IMR-90 (cell line): ENCODE measurements around the gene IGSF10. TPM values are rescaled to one million over a fixed set of nuclear protein-coding genes. Genes with fewer than 3 reads are reported as not detected.

Source experiments
- ATAC-seq: fragments of 200-7000 bp; cut with Tn5 transposase; 2 replicates; pipeline ENCODE4 v1.9.1; 2020; ENCODE audit warnings: low read depth, mild to moderate bottlenecking, moderate library complexity
- BruUV-seq: library from RNA; stranded (reverse); fragments of 400-500 nt; replicated peaks from 2 replicates; lab custom pipeline; 2021; lab: Mats Ljungman, UMichigan
- CTCF ChIA-PET: fragments of 300-600 bp; formaldehyde crosslinking; extraction: SDS; loops from one replicate; lab custom pipeline; 2021; ENCODE audit warnings: antibody characterized with exemption; lab: Yijun Ruan, JAX
- POLR2A ChIA-PET: fragments of 300-600 bp; sonication (Branson Sonifier 250); formaldehyde crosslinking; loops from one replicate; lab custom pipeline; 2022; ENCODE audit warnings: antibody characterized with exemption; ENCODE audit not compliant: unreplicated experiment; lab: Charles Lee
- DNase-seq: peaks from one replicate; pipeline ENCODE4 v3.0.0; 2013
- H2AFZ ChIP-seq: replicated peaks from 2 replicates; pipeline ENCODE3; 2013; ENCODE audit warnings: low read length, mild to moderate bottlenecking; ENCODE audit not compliant: poor library complexity
- H2AK5ac ChIP-seq: 2 replicates; pipeline ENCODE4 v1.6.1; 2013; ENCODE audit warnings: low read depth, low read length, inconsistent platforms
- H2AK9ac ChIP-seq: replicated peaks from 2 replicates; pipeline ENCODE3; 2013; ENCODE audit warnings: mild to moderate bottlenecking, low read depth, low read length, moderate library complexity; ENCODE audit not compliant: poor library complexity
- H2BK120ac ChIP-seq: 2 replicates; pipeline ENCODE4 v1.6.1; 2013; ENCODE audit warnings: low read depth, low read length, inconsistent platforms
- H2BK15ac ChIP-seq: 3 replicates; pipeline ENCODE4 v1.6.1; 2013; ENCODE audit warnings: low read depth, low read length, inconsistent platforms
- H2BK20ac ChIP-seq: 2 replicates; pipeline ENCODE4 v1.6.1; 2013; ENCODE audit warnings: low read depth, mild to moderate bottlenecking, inconsistent platforms, low read length, moderate library complexity
- H2BK5ac ChIP-seq: 2 replicates; pipeline ENCODE4 v1.6.1; 2013; ENCODE audit warnings: mild to moderate bottlenecking, low read depth, low read length, inconsistent platforms; ENCODE audit not compliant: poor library complexity, severe bottlenecking
- H3K14ac ChIP-seq: replicated peaks from 2 replicates; pipeline ENCODE4 v1.6.1; 2013; ENCODE audit warnings: low read depth, low read length, inconsistent platforms
- H3K18ac ChIP-seq: 2 replicates; pipeline ENCODE4 v1.6.1; 2013; ENCODE audit warnings: low read depth, low read length, control low read depth
- H3K23ac ChIP-seq: 2 replicates; pipeline ENCODE4 v1.6.1; 2013; ENCODE audit warnings: low read depth, low read length, inconsistent platforms
- H3K27ac ChIP-seq: 2 replicates; pipeline ENCODE4 v1.5.1; 2013; ENCODE audit warnings: mild to moderate bottlenecking, control low read depth, low read length; ENCODE audit not compliant: insufficient read depth
- H3K27me3 ChIP-seq: 2 replicates; pipeline ENCODE4 v1.6.1; 2013; ENCODE audit warnings: low read length; ENCODE audit not compliant: control insufficient read depth, insufficient read depth
- H3K36me3 ChIP-seq: 2 replicates; pipeline ENCODE4 v1.6.1; 2013; ENCODE audit warnings: low read length, mixed read lengths; ENCODE audit not compliant: control insufficient read depth, insufficient read depth
- H3K4ac ChIP-seq: 2 replicates; pipeline ENCODE4 v1.6.1; 2013; ENCODE audit warnings: low read depth, low read length, inconsistent platforms
- H3K4me1 ChIP-seq: 2 replicates; pipeline ENCODE4 v1.6.1; 2013; ENCODE audit warnings: low read length, mixed read lengths; ENCODE audit not compliant: control insufficient read depth, insufficient read depth
- H3K4me2 ChIP-seq: 2 replicates; pipeline ENCODE4 v1.6.1; 2013; ENCODE audit warnings: low read depth, mild to moderate bottlenecking, control low read depth, low read length, moderate library complexity
- H3K4me3 ChIP-seq: 2 replicates; pipeline ENCODE4 v1.5.1; 2013; ENCODE audit warnings: low read depth, mild to moderate bottlenecking, control low read depth, low read length, moderate library complexity; ENCODE audit not compliant: insufficient read depth
- H3K56ac ChIP-seq: 2 replicates; pipeline ENCODE4 v1.6.1; 2013; ENCODE audit warnings: low read length, inconsistent platforms; ENCODE audit not compliant: insufficient read depth; ENCODE audit errors: extremely low read depth
- H3K79me1 ChIP-seq, 2 experiments: 2 replicates each; pipeline ENCODE4 v1.6.1; 2013; ENCODE audit warnings: low read length in 2 of 2, inconsistent platforms in 1 of 2, low read depth in 1 of 2
- H3K9ac ChIP-seq: 2 replicates; pipeline ENCODE4 v1.6.1; 2013; ENCODE audit warnings: low read depth, low read length, control low read depth
- H3K9me1 ChIP-seq: 2 replicates; pipeline ENCODE4 v1.6.1; 2013; ENCODE audit warnings: low read length, inconsistent platforms; ENCODE audit not compliant: insufficient read depth
- H3K9me3 ChIP-seq: 2 replicates; pipeline ENCODE4 v1.6.1; 2013; ENCODE audit warnings: low read length; ENCODE audit not compliant: control insufficient read depth, insufficient read depth
- H4K20me1 ChIP-seq: 2 replicates; pipeline ENCODE4 v1.6.1; 2013; ENCODE audit warnings: low read length, inconsistent platforms; ENCODE audit not compliant: insufficient read depth
- H4K5ac ChIP-seq: 2 replicates; pipeline ENCODE4 v1.6.1; 2013; ENCODE audit warnings: mild to moderate bottlenecking, low read depth, low read length, control low read depth
- H4K8ac ChIP-seq, 2 experiments: 2 replicates each; pipeline ENCODE4 v1.6.1; 2013; ENCODE audit warnings: low read depth in 2 of 2, low read length in 2 of 2, control low read depth in 1 of 2, inconsistent platforms in 1 of 2
- H4K91ac ChIP-seq: 2 replicates; pipeline ENCODE4 v1.6.1; 2013; ENCODE audit warnings: low read depth, low read length, inconsistent platforms; ENCODE audit not compliant: insufficient read depth
- BHLHE40 ChIP-seq: fragments of 150-350 bp; IDR thresholded peaks from 2 replicates; pipeline ENCODE4 v1.6.1; 2016; ENCODE audit warnings: mild to moderate bottlenecking, low read depth, low read length
- CEBPB ChIP-seq: IDR thresholded peaks from 2 replicates; pipeline ENCODE4 v1.6.1; 2012; ENCODE audit warnings: low read depth, low read length, improper control_type of control experiment
- CHD1 ChIP-seq: IDR thresholded peaks from 2 replicates; pipeline ENCODE4 v1.6.1; 2012; ENCODE audit warnings: low read depth, low read length, improper control_type of control experiment
- FOS ChIP-seq: fragments of 150-350 bp; IDR thresholded peaks from 2 replicates; pipeline ENCODE4 v1.6.1; 2016; ENCODE audit warnings: low read depth, low read length
- MAFK ChIP-seq: IDR thresholded peaks from 2 replicates; pipeline ENCODE4 v1.6.1; 2012; ENCODE audit warnings: low read depth, low read length, improper control_type of control experiment
- MAZ ChIP-seq: IDR thresholded peaks from 2 replicates; pipeline ENCODE4 v1.6.1; 2012; ENCODE audit warnings: low read depth, mild to moderate bottlenecking, low read length, improper control_type of control experiment, moderate library complexity, borderline replicate concordance
- MXI1 ChIP-seq: IDR thresholded peaks from 2 replicates; pipeline ENCODE4 v1.6.1; 2012; ENCODE audit warnings: low read depth, mild to moderate bottlenecking, low read length, moderate library complexity, borderline replicate concordance
- NFE2L2 ChIP-seq: fragments of 150-350 bp; IDR thresholded peaks from 2 replicates; pipeline ENCODE4 v1.6.1; 2016; ENCODE audit warnings: low read depth, mild to moderate bottlenecking, low read length
- POLR2A ChIP-seq: IDR thresholded peaks from 2 replicates; pipeline ENCODE4 v1.6.1; 2012; ENCODE audit warnings: mild to moderate bottlenecking, low read depth, low read length
- RAD21 ChIP-seq: IDR thresholded peaks from 2 replicates; pipeline ENCODE4 v1.6.1; 2012; ENCODE audit warnings: low read length, improper control_type of control experiment
- RCOR1 ChIP-seq: IDR thresholded peaks from 2 replicates; pipeline ENCODE4 v1.6.1; 2012; ENCODE audit warnings: mild to moderate bottlenecking, low read length, improper control_type of control experiment; ENCODE audit not compliant: insufficient replicate concordance
- RFX5 ChIP-seq: IDR thresholded peaks from 2 replicates; pipeline ENCODE4 v1.8.0; 2012; ENCODE audit warnings: low read depth, mild to moderate bottlenecking, low read length, moderate library complexity
- SMC3 ChIP-seq: fragments of 150-350 bp; IDR thresholded peaks from 2 replicates; pipeline ENCODE4 v1.6.1; 2016; ENCODE audit warnings: low read depth, mild to moderate bottlenecking, antibody characterized with exemption, low read length, moderate library complexity
- WGBS, 2 experiments: methylation state at CpG; one replicate each; pipeline versions ENCODE4 v1.1.5 to v1.1.7; 2013; ENCODE audit warnings: missing lambda C conversion rate in 2 of 2; ENCODE audit not compliant: insufficient read length in 1 of 2; ENCODE audit errors: extremely low coverage in 2 of 2; 5-methylcytosine and 5-hydroxymethylcytosine counted together
- dilution Hi-C: fragments of 300-500 bp; cut with HindIII; formaldehyde crosslinking; loops from one replicate; pipeline ENCODE4 v1.14.3; 2018; ENCODE audit warnings: low sequenced_read_pairs; ENCODE audit not compliant: unreplicated experiment
- in situ Hi-C: fragments of 300-500 bp; cut with MboI; formaldehyde crosslinking; loops from 3 replicates; pipeline ENCODE4 v1.14.3; 2019; ENCODE audit warnings: low sequenced_read_pairs, inconsistent platforms, mixed read lengths
- intact Hi-C: fragments of 100-400 bp; cut with micrococcal nuclease; formaldehyde crosslinking; loops from 2 replicates; pipeline ENCODE4 v1.10.0; 2022
- polyA plus RNA-seq, 3 experiments: library from polyadenylated mRNA; depleted of rRNA; stranded (reverse); fragments of >200 nt; gene quantifications; 2 replicates each; pipeline ENCODE4 v1.2.3, GENCODE V29; 2012; ENCODE audit warnings: low replicate concordance in 1 of 3
- total RNA-seq: library from RNA; depleted of rRNA; stranded (reverse); fragments of >200 nt; gene quantifications from 2 replicates; pipeline ENCODE4 v1.2.3, GENCODE V29; 2012
- TF ChIP-seq, protein P1 (sequence below): fragments of 150-350 bp; IDR thresholded peaks from 2 replicates; pipeline ENCODE4 v1.6.1; 2017; ENCODE audit warnings: mild to moderate bottlenecking, antibody characterized with exemption, low read length, low read depth
- TF ChIP-seq, protein P2 (sequence below): fragments of 150-350 bp; IDR thresholded peaks from 2 replicates; pipeline ENCODE4 v1.6.1; 2016; ENCODE audit warnings: low read depth, mild to moderate bottlenecking, low read length, moderate library complexity, borderline replicate concordance
- TF ChIP-seq, protein P3 (sequence below): conservative IDR thresholded peaks from 2 replicates; pipeline ENCODE4 v1.5.1; 2012; ENCODE audit warnings: mild to moderate bottlenecking, low read depth, low read length, improper control_type of control experiment

The IGSF10 gene
- total and polyA plus RNA-seq, 2 of the 4 experiments (the other 2 are of a cell fraction) = under 0.01 to 0.07 TPM

DNA sequence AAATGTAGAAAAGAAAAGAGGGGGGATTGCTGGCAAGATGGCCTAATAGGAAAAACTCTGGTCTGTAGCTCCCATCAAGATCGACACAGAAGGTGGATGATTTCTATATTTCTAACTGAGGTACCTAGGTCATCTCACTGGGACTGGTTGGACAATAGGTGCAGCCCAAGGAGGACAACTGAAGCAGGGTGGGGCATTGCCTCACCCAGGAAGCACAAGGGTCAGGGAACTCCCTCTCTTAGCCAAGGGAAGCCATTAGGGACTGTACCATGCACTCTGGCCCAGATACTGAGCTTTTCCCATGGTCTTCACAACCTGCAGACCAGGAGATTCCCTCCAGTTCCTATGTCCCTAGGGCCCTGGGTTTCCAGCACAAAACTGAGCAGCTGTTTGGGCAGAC, 22.6 kb upstream of the IGSF10 start:
- H4K91ac ChIP-seq = no peak overlapping the region
- no CpG with 5 or more reads among the region's 1 CpG for WGBS, 2 experiments
- H4K8ac ChIP-seq = no peak overlapping the region
- no peak overlapping the region for H3K14ac ChIP-seq
- no peak overlapping the region for H3K9ac ChIP-seq
- POLR2A ChIA-PET = no interaction called here
- in situ Hi-C loops (no loop called here), intact Hi-C loops (no loop called here), dilution Hi-C loops (no loop called here)
- H3K79me1 ChIP-seq = no peaks in the 10 kb centered on the region
- no peak overlapping the region for H3K4me3 ChIP-seq
- no peak overlapping the region for H3K4ac ChIP-seq
- CTCF ChIA-PET = no interaction called here
- no peak overlapping the region for H3K56ac ChIP-seq
- BruUV-seq = no TSS peak
- no peak overlapping the region for H3K4me2 ChIP-seq
- no peak overlapping the region for H2BK5ac ChIP-seq
- H3K23ac ChIP-seq = no peak overlapping the region
- no peak overlapping the region for H2BK120ac ChIP-seq
- H3K9me1 ChIP-seq = no peaks in the 10 kb centered on the region
- TF ChIP-seq CHD1 (no peak), SMC3 (no peak), CEBPB (no peak), RAD21 (no peak), POLR2A (no peak), MAZ (no peak), BHLHE40 (no peak), MXI1 (no peak), FOS (no peak), RFX5 (no peak), NFE2L2 (no peak), RCOR1 (no peak), MAFK (no peak)
- TF ChIP-seq, protein P1, sequence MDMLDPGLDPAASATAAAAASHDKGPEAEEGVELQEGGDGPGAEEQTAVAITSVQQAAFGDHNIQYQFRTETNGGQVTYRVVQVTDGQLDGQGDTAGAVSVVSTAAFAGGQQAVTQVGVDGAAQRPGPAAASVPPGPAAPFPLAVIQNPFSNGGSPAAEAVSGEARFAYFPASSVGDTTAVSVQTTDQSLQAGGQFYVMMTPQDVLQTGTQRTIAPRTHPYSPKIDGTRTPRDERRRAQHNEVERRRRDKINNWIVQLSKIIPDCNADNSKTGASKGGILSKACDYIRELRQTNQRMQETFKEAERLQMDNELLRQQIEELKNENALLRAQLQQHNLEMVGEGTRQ = no peak
- TF ChIP-seq, protein P2, sequence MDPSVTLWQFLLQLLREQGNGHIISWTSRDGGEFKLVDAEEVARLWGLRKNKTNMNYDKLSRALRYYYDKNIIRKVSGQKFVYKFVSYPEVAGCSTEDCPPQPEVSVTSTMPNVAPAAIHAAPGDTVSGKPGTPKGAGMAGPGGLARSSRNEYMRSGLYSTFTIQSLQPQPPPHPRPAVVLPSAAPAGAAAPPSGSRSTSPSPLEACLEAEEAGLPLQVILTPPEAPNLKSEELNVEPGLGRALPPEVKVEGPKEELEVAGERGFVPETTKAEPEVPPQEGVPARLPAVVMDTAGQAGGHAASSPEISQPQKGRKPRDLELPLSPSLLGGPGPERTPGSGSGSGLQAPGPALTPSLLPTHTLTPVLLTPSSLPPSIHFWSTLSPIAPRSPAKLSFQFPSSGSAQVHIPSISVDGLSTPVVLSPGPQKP = no peak
- TF ChIP-seq, protein P3, sequence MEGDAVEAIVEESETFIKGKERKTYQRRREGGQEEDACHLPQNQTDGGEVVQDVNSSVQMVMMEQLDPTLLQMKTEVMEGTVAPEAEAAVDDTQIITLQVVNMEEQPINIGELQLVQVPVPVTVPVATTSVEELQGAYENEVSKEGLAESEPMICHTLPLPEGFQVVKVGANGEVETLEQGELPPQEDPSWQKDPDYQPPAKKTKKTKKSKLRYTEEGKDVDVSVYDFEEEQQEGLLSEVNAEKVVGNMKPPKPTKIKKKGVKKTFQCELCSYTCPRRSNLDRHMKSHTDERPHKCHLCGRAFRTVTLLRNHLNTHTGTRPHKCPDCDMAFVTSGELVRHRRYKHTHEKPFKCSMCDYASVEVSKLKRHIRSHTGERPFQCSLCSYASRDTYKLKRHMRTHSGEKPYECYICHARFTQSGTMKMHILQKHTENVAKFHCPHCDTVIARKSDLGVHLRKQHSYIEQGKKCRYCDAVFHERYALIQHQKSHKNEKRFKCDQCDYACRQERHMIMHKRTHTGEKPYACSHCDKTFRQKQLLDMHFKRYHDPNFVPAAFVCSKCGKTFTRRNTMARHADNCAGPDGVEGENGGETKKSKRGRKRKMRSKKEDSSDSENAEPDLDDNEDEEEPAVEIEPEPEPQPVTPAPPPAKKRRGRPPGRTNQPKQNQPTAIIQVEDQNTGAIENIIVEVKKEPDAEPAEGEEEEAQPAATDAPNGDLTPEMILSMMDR = no peak
- no peaks in the 10 kb centered on the region for H3K27me3 ChIP-seq
- DNase-seq (no peak), ATAC-seq (no peak)
- no peak overlapping the region for H2AFZ ChIP-seq
- H2BK15ac ChIP-seq = no peak overlapping the region
- H2AK5ac ChIP-seq = no peak overlapping the region
- no peaks in the 10 kb centered on the region for H3K4me1 ChIP-seq
- H3K27ac ChIP-seq = no peak overlapping the region
- H4K5ac ChIP-seq = no peak overlapping the region
- H4K20me1 ChIP-seq = no peaks in the 10 kb centered on the region
- H3K36me3 ChIP-seq = no peaks in the 10 kb centered on the region
- no peak overlapping the region for H2BK20ac ChIP-seq
- H2AK9ac ChIP-seq = no peak overlapping the region
- H3K18ac ChIP-seq = no peak overlapping the region
- H3K9me3 ChIP-seq = no peaks in the 10 kb centered on the region
